Mammary epithelial cell (primary cell): ENCODE results near the gene IQSEC1.

Source experiments
- CTCF ChIP-seq, 2 donors: IDR thresholded peaks in 1 of 2; conservative IDR thresholded peaks in 1 of 2; 2 replicates each; pipeline ENCODE4 v1.5.1; 2011 to 2012; ENCODE audit warnings: inconsistent platforms in 2 of 2, low read length in 2 of 2, mild to moderate bottlenecking in 2 of 2, control low read depth in 1 of 2, low read depth in 1 of 2; ENCODE audit not compliant: insufficient read depth in 1 of 2; ENCODE audit errors: extremely low read depth in 1 of 2
- EZH2 ChIP-seq: IDR thresholded peaks from 2 replicates; pipeline ENCODE4 v1.6.1; 2012; ENCODE audit warnings: low read length, inconsistent platforms, borderline replicate concordance

DNA sequence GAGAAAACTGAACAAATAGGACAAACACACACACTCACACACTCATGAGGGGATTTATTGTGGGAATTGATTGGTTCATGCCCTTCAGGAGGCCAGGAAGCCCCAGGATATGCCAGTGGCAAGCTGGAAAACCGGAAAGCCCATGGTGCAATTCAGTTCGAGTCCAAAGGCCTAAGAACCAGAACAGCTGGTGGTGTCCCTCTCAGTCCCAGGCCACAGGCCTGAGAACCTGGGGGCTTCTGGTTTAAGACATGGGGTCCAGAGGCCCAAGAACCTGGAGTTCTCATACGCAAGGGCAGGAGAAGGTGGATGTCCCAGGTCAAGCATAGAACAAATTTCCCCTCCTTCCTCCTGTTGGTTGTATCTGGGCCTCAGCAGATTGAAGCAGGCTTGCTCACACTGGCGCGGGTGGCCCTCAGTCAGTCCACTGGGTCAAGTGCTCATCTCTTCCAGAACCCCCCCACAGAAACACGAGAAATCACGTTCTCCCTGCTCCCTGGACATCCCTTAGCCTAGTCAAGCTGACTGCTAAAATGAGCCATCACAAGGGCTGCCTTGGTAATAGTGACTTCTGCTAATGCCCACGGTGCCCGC lies 181.7 kb downstream of the IQSEC1 start:
- TF ChIP-seq CTCF (conservative IDR thresholded peaks at IDR 0.05 in 1 of 2, IDR thresholded peaks at IDR 0.05 in 1 of 2; ENCODE audit: extremely low read depth in 1 of 2, insufficient read depth in 1 of 2, low read depth in 1 of 2, low read length in 2 of 2) (no peak), EZH2 (no peak)
